Prostate gland (tissue), 2 donors: ENCODE results near the gene GNAS.

Experiments
- POLR2A ChIP-seq: fragments of 450-650 bp; IDR thresholded peaks from one replicate; pipeline ENCODE4 v1.6.1; 2016; ENCODE audit warnings: antibody characterized with exemption, mild to moderate bottlenecking
- TF ChIP-seq, protein P1 (sequence below), 4 experiments: fragments of 200-600 bp in 2 of 4; fragments of 450-650 bp in 2 of 4; sonication (generic) in 2 of 4; IDR thresholded peaks; 1 replicate in 3 of 4; 2 replicates in 1 of 4; pipeline ENCODE4 v1.5.1; 2016 to 2019; ENCODE audit warnings: antibody characterized with exemption in 4 of 4, mild to moderate bottlenecking in 2 of 4, moderate library complexity in 2 of 4

DNA sequence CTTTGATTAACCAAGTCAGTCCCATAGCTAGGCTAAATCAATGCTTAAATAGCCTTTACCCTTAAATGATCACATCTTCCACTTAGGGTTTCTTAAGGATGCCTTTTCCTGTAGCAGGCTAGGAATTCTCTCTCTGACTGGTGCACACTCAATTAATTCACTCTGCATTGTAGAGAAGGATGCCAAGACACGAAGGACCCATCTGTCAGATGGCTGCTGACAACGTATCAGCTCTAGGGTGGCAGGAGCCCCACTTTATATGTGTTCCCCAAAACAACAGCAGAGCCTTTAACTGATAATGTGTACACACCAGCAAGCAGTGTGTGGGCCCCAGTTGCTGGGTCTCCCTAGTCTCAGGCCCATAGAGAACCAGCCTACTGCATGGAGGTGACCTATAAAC is 13.3 kb downstream of the GNAS start:
- TF ChIP-seq, protein P1, sequence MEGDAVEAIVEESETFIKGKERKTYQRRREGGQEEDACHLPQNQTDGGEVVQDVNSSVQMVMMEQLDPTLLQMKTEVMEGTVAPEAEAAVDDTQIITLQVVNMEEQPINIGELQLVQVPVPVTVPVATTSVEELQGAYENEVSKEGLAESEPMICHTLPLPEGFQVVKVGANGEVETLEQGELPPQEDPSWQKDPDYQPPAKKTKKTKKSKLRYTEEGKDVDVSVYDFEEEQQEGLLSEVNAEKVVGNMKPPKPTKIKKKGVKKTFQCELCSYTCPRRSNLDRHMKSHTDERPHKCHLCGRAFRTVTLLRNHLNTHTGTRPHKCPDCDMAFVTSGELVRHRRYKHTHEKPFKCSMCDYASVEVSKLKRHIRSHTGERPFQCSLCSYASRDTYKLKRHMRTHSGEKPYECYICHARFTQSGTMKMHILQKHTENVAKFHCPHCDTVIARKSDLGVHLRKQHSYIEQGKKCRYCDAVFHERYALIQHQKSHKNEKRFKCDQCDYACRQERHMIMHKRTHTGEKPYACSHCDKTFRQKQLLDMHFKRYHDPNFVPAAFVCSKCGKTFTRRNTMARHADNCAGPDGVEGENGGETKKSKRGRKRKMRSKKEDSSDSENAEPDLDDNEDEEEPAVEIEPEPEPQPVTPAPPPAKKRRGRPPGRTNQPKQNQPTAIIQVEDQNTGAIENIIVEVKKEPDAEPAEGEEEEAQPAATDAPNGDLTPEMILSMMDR (IDR thresholded peaks at IDR 0.05), result no peak
- TF ChIP-seq POLR2A, result no peak
